ENCODE results near the gene MGARP.
A peak's percentile ranks its signal among the peaks of the same experiment; 100 is the strongest.

The MGARP gene

DNA sequence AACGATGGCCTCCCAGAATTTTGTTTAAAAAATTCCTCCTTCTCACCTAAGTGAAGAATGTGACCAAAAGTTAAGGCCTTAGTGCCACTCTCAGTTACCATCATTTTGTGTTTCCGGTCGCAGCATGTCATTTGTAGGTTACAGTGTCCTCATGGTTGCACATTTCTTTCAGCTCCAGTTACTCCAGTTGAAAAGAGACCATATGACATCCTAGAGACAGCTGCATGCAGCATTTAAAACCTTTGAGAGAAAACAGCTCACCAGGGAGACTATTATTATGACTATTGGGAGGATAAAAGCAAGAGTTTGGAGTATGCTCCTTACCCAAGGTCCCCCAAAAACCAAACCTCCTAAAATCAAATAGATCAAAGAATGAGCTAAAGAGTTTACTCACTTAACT, 45.8 kb downstream of the MGARP start:
- TF ChIP-seq, protein P1, sequence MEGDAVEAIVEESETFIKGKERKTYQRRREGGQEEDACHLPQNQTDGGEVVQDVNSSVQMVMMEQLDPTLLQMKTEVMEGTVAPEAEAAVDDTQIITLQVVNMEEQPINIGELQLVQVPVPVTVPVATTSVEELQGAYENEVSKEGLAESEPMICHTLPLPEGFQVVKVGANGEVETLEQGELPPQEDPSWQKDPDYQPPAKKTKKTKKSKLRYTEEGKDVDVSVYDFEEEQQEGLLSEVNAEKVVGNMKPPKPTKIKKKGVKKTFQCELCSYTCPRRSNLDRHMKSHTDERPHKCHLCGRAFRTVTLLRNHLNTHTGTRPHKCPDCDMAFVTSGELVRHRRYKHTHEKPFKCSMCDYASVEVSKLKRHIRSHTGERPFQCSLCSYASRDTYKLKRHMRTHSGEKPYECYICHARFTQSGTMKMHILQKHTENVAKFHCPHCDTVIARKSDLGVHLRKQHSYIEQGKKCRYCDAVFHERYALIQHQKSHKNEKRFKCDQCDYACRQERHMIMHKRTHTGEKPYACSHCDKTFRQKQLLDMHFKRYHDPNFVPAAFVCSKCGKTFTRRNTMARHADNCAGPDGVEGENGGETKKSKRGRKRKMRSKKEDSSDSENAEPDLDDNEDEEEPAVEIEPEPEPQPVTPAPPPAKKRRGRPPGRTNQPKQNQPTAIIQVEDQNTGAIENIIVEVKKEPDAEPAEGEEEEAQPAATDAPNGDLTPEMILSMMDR (IDR thresholded peaks at IDR 0.05; ENCODE audit: low read depth, low read length, missing control alignments) = no peak
- Histone ChIP-seq H3K27me3 (replicated peaks) (no peaks in the 10 kb centered on the region), H3K36me3 (replicated peaks) (no peaks in the 10 kb centered on the region), H3K27ac (no peak overlapping the region), H3K4me3 (ENCODE audit: low read depth, low read length) (no peak overlapping the region)
- in situ Hi-C loops (cut with HindIII; ENCODE audit: low pct_ligation_motif_present, low sequenced_read_pairs) = no loop called here
- no peak for DNase-seq

GRCh38 chr4:139229534-139230039, 50.4 kb downstream of the MGARP start:
- DNase-seq = peak; percentile 43
- no peaks in the 10 kb centered on the region for H3K27me3 ChIP-seq (replicated peaks)
- in situ Hi-C loops (cut with HindIII; ENCODE audit: low pct_ligation_motif_present, low sequenced_read_pairs) = no loop called here
- no peak overlapping the region for H3K27ac ChIP-seq
- H3K4me3 ChIP-seq (ENCODE audit: low read depth, low read length) = no peak overlapping the region
- no peaks in the 10 kb centered on the region for H3K36me3 ChIP-seq (replicated peaks)
- TF ChIP-seq, protein P1 (IDR thresholded peaks at IDR 0.05; ENCODE audit: low read depth, low read length, missing control alignments) = peak; percentile 56

- Histone ChIP-seq H3K27ac (no peak overlapping the region), H3K4me3 (ENCODE audit: low read depth, low read length) (no peak overlapping the region), H3K27me3 (replicated peaks) (no peaks in the 10 kb centered on the region), H3K36me3 (replicated peaks) (no peaks in the 10 kb centered on the region)
- TF ChIP-seq, protein P1 (IDR thresholded peaks at IDR 0.05; ENCODE audit: low read depth, low read length, missing control alignments) = peak; percentile 36
- DNase-seq = no peak
- in situ Hi-C loops (cut with HindIII; ENCODE audit: low pct_ligation_motif_present, low sequenced_read_pairs) = no loop called here
Observed at GRCh38 chr4:139227729-139228404, 52.2 kb downstream of the MGARP start.

DNA sequence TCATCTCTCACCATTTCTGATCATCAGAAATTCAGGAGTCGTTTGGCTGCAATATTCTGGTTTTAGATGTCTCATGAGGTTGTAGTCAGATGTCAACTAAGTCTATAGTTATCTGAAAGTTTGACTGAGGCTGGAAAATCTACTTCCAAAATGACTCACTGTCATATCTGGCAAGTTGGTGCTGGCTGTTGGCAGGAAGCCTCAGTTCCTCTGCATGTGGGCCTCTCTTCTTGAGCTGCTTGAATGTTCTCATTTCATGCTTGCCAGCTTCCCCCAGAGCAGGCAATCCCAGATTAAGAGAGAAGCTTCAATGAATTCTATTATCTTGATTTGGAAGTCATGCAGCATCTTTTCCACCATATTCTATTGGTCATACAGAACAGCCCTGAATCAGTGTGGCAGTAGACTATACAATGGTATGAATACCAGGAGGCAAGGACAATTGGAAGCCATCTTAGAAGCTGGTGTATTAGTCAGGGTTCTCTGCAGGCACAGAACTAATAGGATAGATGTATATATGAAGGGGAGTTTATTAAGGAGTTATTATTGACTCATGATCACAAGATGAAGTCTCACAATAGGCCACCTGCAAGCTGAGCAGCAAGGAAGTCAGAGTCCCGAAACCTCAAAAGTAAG, 56.2 kb downstream of the MGARP start:
- in situ Hi-C loops (cut with HindIII; ENCODE audit: low pct_ligation_motif_present, low sequenced_read_pairs) = no loop called here
- DNase-seq = peak; percentile 59
- H3K36me3 ChIP-seq (replicated peaks) = no peaks in the 10 kb centered on the region
- H3K27me3 ChIP-seq (replicated peaks) = no peaks in the 10 kb centered on the region
- no peak overlapping the region for H3K27ac ChIP-seq
- no peak overlapping the region for H3K4me3 ChIP-seq (ENCODE audit: low read depth, low read length)
- TF ChIP-seq, protein P1 (IDR thresholded peaks at IDR 0.05; ENCODE audit: low read depth, low read length, missing control alignments) = no peak

DNA sequence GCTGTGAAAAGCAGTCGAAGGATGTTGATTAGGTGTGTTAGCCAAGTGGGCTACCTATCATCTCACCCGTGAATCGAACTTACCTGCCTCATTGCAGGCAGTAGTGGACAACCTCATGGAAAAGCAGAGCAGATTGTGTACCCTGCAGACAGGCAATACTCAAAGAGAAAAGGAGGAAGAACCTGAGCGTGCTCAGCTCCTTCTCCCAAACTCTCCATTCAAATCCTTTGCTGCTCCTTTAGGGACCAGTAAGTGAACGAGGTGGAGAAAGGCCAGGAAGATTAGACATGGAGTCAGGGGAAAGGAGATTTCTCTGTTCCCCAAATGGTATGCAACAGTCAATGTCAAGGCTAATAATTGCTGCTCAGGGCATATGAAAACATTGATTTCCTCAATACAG, 57.8 kb downstream of the MGARP start:
- DNase-seq = no peak
- Histone ChIP-seq H3K4me3 (ENCODE audit: low read depth, low read length) (no peak overlapping the region), H3K36me3 (replicated peaks) (no peaks in the 10 kb centered on the region), H3K27me3 (replicated peaks) (no peaks in the 10 kb centered on the region), H3K27ac (no peak overlapping the region)
- in situ Hi-C loops (cut with HindIII; ENCODE audit: low pct_ligation_motif_present, low sequenced_read_pairs) = no loop called here
- TF ChIP-seq, protein P1 (IDR thresholded peaks at IDR 0.05; ENCODE audit: low read depth, low read length, missing control alignments) = no peak
